Adrenal gland (tissue), 5 donors: ENCODE data around the gene PTPN3.

Experiments
- POLR2A ChIP-seq, 2 donors: fragments of 450-650 bp; IDR thresholded peaks; one replicate each; pipeline ENCODE4 v1.6.1; 2017; ENCODE audit warnings: antibody characterized with exemption in 2 of 2, mild to moderate bottlenecking in 2 of 2, moderate library complexity in 1 of 2
- TF ChIP-seq, protein P1 (sequence below), 6 experiments: fragments of 450-650 bp in 4 of 6; fragments of 200-600 bp in 2 of 6; sonication (generic) in 1 of 6; IDR thresholded peaks; 1 replicate in 5 of 6; 2 replicates in 1 of 6; pipeline versions ENCODE4 v1.5.1 to v1.8.0; 2016 to 2021; ENCODE audit warnings: antibody characterized with exemption in 6 of 6, mild to moderate bottlenecking in 2 of 6, moderate library complexity in 1 of 6
- donor health status: DM: no; HTN: no; CAD: no.

DNA sequence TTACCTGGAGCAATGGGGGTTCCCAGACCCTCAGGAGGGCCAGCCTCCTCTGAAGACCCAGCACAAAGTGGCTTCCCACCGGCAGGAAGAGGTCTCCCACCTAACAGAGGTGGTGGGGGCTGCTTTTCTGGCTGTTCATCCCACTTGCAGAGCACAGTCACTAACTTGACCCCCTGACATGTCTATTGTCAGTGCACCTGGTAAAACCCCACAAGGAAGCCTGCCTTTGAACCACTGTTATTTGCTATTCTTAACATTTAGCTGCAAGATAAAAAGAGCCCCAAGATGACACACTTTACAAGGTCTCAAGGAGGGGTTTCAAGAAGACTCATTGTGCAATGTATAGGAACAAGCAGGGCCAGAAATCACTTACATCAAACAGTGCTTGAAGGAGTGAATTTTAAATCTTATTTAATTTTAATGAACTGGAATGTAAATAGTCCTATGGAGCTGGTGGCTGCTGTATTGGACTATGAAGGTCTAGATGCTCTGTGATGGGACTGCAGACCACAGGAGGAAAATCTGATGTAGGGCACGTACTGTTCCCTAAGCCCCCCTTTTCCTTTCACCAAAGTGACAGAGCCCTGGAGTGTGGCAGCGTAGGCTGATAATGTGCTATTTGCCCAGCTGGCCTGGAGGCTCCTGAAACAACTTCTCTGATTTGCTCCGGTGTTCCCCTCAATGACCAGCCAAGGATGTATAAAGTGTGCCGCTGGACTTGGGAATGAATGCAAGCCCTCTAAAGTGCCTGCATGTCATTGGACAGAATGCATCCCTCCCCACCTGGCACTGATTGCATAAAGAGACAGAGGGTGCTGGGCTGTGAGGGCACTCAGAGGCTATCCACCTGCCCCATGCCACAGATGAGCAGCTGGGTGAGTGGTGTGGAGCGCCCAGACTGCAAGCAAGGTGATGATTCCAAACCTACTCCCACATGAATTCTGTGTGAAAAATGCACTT lies 80.2 kb downstream of the PTPN3 start:
- TF ChIP-seq, protein P1, sequence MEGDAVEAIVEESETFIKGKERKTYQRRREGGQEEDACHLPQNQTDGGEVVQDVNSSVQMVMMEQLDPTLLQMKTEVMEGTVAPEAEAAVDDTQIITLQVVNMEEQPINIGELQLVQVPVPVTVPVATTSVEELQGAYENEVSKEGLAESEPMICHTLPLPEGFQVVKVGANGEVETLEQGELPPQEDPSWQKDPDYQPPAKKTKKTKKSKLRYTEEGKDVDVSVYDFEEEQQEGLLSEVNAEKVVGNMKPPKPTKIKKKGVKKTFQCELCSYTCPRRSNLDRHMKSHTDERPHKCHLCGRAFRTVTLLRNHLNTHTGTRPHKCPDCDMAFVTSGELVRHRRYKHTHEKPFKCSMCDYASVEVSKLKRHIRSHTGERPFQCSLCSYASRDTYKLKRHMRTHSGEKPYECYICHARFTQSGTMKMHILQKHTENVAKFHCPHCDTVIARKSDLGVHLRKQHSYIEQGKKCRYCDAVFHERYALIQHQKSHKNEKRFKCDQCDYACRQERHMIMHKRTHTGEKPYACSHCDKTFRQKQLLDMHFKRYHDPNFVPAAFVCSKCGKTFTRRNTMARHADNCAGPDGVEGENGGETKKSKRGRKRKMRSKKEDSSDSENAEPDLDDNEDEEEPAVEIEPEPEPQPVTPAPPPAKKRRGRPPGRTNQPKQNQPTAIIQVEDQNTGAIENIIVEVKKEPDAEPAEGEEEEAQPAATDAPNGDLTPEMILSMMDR (IDR thresholded peaks at IDR 0.05): no peak
- no peak for TF ChIP-seq POLR2A (IDR thresholded peaks at IDR 0.05)
